Measurements from ENCODE around the gene SH3D19.

SH3D19 gene, protein sequence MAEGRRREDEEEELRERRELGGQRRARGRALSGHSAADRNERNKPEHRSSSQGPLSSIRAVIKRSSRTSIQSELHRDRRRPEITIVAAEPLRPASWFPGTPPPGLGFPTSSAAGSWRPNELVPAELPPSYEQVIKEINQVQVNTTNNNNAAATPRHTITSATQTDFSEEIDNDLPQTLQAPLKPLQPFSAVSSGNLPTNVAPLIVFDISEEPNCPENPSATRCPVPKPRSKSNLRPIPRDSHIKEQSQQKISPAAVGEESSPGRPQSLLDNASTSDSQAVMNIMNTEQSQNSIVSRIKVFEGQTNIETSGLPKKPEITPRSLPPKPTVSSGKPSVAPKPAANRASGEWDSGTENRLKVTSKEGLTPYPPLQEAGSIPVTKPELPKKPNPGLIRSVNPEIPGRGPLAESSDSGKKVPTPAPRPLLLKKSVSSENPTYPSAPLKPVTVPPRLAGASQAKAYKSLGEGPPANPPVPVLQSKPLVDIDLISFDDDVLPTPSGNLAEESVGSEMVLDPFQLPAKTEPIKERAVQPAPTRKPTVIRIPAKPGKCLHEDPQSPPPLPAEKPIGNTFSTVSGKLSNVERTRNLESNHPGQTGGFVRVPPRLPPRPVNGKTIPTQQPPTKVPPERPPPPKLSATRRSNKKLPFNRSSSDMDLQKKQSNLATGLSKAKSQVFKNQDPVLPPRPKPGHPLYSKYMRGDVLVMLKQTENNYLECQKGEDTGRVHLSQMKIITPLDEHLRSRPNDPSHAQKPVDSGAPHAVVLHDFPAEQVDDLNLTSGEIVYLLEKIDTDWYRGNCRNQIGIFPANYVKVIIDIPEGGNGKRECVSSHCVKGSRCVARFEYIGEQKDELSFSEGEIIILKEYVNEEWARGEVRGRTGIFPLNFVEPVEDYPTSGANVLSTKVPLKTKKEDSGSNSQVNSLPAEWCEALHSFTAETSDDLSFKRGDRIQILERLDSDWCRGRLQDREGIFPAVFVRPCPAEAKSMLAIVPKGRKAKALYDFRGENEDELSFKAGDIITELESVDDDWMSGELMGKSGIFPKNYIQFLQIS
- total RNA-seq: 0.88 to 1.9 reads per million in 2 donors

DNA sequence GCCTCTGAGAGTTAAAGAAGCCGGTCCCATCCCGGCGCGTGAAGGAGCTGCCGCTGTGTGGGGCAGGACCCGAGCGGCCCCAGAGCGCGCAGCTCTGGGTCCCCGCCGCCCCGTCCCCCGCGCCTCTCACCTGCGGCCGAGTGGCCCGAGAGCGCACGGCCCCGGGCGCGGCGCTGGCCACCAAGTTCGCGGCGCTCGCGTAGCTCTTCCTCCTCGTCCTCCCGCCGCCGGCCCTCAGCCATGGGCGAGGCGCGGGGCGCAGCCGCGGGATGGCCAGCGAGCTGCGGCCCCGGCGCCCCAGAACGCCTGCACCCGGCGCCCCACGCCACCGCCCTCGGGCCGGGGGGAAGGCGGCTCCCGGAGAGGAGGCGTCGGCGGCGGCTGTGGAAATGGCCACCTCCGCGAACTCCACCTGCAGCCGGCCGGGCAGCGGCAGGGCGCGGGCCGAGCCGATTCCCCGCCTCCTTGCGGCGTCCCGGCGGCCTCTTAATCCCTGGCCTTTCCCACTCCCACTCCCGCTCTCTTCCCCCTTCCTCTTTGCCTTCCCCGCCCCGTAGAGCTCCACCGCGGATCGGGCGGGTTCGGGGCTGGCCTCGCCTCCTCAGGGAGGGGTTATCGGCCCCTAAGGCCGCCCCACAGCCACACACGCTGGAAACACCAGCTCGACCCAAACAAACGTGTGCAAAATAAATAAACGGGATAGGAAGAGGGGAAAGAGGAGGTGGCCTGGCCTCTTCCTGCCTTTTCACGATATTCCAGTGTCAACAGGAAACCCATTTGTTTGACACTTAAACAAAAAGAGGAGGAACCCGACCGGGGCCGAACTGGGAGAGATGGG is at the start of gene SH3D19:
Gene SH3D19 (minus strand): TSS at position 495 of the 838 bp plus-strand sequence. CDS start 253 bp downstream, at position 242.
- no peak for DNase-seq

GRCh38 chr4:151362404-151363164 is 37.2 kb upstream of the SH3D19 start:
- peak; percentile 29 to 79 (median 66) for DNase-seq

DNA sequence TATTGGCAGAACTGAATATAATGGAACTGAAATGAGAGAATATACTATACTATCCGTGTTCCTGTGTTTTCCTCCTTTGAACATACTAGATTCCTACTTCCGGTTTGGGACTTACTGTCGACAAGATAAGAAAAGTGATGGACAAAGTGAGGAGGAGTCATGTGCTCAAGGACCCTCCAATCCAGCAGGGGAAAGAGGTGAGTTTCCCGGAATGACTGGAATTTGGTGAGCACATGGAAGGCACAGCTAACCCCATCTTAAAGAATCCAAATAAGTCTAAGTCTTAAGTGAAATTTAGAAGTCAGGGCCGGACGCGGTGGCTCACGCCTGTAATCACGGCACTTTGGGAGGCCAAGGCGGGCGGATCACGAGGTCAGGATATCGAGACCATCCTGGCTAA is 36.6 kb upstream of the SH3D19 start:
- no peak for DNase-seq

DNA sequence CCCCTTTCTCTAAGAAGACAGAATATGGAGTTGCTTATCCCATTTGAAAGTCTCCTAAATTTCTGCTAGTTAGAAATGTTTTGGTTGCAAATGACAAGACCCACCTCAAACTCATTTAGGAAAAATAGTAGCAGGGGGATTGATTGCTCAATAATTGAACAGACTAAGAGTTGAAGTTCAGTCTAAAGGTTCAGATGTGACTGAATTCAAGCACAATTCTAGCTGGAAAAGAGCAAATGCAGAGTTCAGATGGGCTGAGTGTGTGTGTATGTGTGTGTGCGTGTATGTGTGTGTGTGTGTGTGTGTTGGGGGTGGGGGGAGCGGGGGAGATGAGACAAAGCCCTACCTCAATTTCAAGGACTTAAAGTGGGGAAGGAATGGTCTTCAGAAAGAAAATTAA is 35.7 kb upstream of the SH3D19 start:
- no peak for DNase-seq

- no peak for DNase-seq
Observed at GRCh38 chr4:151359576-151359975, 34.2 kb upstream of the SH3D19 start.

DNA sequence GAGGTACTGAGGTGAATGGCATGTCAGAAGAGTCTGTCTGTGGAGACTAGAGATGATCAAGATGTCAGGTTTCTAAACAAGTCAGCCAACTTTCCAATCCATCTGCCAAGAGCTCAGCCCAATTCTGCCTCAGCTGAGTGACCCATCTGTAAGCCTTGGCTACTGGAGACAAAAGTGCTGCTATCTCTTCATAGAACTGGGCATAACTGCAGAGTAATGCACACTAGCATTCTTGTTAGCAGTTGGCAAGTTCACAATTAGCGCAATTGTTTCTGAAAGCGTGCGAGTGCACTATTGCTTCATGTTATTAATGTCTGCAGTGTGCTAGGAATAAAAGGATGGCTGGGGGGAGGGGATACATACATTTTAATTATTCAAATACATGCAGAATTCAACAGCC is 32.9 kb upstream of the SH3D19 start:
- DNase-seq: no peak

- DNase-seq: no peak
Observed at GRCh38 chr4:151356510-151356909, 31.1 kb upstream of the SH3D19 start.

- no peak for DNase-seq
Observed at GRCh38 chr4:151355155-151355554, 29.8 kb upstream of the SH3D19 start.

DNA sequence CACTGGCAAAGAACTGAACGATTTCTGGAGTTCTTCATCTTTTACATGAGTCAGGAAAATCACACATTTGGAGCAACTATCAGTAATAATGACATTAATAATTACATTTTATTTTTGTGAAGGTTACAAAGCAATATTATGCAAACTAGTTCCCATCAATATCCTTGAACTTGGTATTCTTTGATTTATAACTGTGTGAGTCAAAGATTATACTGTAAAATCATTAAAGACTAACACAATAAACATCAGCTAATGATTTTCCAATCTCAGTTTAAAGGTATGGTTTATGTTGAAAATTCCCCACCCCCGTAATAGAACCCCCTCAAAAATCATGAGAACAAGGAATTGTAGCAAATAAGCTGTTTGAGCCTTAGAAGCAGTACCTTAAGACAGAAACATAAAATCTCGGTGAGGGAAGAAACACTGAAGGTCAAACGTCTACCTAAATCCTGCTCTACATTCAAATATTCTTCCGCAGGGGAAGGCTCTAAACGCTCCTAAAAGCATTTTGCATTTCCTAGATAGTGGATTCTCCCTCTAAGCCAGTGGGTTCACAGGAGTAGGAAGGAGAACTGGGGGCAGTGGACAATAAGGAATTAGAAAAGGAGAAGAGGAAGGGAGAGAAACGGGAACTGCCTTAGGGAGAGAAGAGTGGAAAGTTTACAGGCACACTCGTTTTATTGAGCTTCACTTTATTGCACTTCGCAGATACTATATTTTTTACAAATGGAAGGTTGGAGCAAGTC is 22.3 kb upstream of the SH3D19 start:
- DNase-seq: no peak

DNA sequence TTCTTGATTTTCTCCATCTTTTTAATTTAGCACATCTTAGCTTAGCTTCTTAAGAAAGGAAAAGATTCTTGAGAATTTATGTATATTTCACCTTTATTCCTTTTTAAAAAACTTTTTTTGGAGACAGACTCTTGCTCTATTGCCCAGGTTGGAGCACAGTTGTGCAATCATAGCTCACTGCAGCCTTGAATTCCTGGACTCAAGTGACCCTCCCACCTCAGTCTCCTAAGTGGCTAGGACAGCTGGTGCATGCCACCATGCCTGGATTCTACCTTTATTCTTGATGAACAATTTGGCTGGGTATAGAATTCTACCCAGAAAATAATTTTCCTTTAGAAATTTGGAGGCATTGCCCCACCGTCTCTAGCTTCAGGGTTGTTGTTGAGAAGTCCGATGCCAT is 19.5 kb upstream of the SH3D19 start:
- no peak for DNase-seq

DNA sequence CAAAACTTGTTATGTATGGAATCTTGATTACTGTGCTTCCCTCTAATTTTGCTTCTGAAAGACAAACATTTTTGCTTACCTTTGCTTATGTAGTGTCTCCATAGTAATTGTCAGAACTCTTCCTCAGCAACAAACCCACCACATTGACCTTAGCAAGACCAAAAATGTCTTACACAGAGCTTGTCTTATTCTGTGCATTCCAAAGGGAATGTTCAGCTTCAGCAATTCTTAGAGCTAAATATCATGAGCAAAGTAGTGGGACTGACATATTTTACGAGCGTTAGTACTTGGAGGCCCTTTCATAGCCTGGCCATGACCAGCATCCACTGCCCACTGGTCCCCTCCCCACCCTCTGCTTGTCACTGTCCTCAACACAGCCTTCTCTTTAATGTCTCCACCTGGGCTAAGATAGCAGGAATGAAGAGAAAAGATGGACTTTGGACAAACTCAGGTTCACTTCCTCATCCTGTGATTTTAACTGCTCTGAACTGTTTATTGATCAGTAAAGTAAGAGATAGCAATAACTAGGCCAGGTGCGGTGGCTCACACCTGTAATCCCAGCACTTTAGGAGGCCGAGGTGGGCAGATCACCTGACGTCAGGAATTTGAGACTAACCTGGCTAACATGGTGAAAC is 15.5 kb upstream of the SH3D19 start:
- DNase-seq: no peak

DNA sequence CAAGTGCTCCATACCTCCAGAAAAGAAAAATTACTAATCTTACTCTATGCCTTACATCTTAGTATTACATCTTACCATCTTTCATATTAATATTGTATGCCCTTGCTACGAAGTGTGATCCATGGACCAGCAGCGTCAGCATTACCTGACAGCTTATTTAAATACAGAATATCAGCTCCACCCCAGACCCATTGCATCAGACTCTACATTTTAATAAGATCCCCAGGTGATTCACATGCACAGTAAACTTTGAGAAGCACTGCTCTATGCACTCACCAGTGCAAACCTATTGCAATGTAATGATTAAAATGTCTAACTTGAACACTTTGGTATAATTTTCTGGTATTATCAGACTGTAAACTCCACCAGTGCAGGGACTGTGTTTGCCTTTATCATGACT is 14.1 kb upstream of the SH3D19 start:
- DNase-seq: no peak

DNA sequence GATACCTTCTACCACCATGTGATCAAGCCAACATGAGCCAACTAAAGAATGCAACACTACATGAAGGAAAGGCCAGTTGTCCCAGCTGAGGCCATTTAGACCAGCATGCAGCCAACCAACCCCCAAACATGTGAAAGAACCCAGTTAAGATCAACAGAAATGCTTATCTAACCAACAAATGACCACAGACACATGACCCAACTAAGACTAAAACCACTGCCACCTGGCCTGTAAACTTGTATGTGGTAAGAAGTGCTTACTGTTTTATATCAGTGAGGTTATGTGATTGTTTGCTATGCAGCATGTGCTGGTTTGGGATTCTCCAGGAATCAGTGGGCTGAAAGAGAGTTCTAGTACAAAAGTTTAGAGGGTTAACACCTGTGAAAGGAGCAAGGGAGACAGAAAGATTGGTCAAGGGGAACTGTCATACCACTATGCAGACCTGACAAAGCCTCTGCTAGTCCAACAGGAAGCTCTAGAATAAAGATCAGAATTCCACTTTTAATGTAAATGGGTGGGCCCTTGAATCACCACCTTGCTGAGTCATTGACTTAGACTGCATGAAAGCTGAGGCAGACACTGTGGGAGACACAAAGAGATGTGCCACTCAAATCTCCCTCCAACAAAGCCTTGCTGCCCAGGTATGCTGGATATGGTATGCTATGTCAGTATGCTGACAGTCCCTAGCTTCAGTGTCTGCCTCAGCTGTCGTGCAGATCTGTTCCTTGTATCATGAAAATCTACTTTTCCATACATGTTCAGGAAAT is 6.1 kb upstream of the SH3D19 start:
- DNase-seq: no peak

GRCh38 chr4:151329217-151330007 is 4.0 kb upstream of the SH3D19 start:
- DNase-seq: no peak

GRCh38 chr4:151325949-151326246 is 493 bp upstream of the SH3D19 start:
- DNase-seq: no peak

GRCh38 chr4:151324752-151325110 is 674 bp downstream of the SH3D19 start:
- no peak for DNase-seq

DNA sequence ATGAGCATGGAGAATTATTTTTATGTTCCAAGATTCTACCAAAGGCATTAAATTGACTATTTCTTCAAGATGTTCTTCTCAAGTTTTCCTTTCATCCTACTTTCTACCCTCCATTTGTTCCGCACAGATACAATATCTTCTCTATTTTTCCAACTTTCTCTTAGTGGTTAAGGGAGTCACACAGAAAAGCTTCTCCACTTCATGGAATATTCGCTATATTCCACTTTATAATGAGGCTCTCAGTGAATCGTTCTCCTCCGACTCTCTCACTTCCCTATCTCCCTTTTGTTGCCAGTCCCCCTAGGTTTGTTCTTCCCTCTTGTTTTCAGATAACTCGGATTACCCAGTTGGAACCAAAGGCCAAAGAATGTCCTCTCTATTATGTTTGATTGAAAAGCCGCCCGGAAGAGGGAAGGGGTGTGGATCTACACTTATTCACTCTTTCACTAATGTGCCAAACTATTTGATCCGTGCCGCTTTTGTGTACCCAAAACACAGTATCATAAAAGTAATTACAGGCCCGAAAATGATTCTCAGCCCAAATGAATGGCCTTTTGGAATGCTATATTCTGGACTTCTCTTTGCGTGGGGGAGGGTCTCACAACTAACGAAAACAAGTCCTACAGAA is 1.2 kb downstream of the SH3D19 start:
- no peak for DNase-seq

- no peak for DNase-seq
Observed at GRCh38 chr4:151323667-151324066, 1.7 kb downstream of the SH3D19 start.

DNA sequence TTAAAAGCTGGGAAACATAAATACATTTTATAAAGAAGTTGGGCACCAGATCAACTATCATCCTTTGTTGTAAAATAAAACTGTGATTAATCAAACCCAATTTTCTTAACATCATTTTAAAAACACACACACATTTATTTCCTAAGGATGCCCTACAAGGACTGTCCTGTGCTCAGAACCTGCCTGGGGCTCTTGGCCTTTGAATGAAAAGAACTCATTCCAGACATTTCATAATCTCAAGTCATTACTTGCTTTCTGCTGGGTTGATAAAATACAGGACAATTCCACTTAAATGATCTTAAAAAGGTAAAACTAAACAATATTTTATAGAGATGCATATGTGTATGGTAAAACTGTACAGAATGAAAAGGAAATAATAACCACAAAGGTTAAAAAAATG is 2.8 kb downstream of the SH3D19 start:
- DNase-seq: no peak

Data from T-helper 2 cell (primary cell).